Sciatic nerve (tissue), 2 donors: Measurements from ENCODE around the gene SPATA6. TPM values are rescaled to one million over a fixed set of nuclear protein-coding genes. Genes with fewer than 3 reads are reported as not detected.
A peak's percentile ranks its signal among the peaks of the same experiment; 100 is the strongest.
"Not testable (repeated sequence)": the region's sequence is repeated elsewhere in the genome, so short reads cannot be mapped to it uniquely, and the experiment has no call there.

Experiments
- ATAC-seq: fragments of 200-7000 bp; cut with Tn5 transposase; one replicate; pipeline ENCODE4 v1.9.1; 2020; ENCODE audit warnings: mild to moderate bottlenecking, moderate library complexity
- DNase-seq: peaks from one replicate; pipeline ENCODE4 v3.0.0-alpha.2; 2020; ENCODE audit warnings: low spot score
- intact Hi-C: fragments of 100-400 bp; cut with DNase I; formaldehyde crosslinking; loops from one replicate; pipeline ENCODE4 v1.14.2; 2022
- total RNA-seq: library from RNA; stranded (reverse); fragmentation: NEBNext Ultra II Directional; extraction: Animal tissue kit (Norgen Biotek cat#: 25700); gene quantifications from one replicate; pipeline ENCODE4 v1.2.1, GENCODE V29; 2021
- donor health status: DM: no; HTN: no; CAD: no.
- donor health status: DM: no; HTN: no; CAD: no.

The SPATA6 gene
- total RNA-seq, 1 donor from 2014 or later, result 70.3 TPM

- DNase-seq (peak; percentile 66), ATAC-seq (peak; percentile 80)
- intact Hi-C loops, result no loop called here
Measured at GRCh38 chr1:48469616-48470480, 2.2 kb downstream of the SPATA6 start.

- DNase-seq (no peak), ATAC-seq (no peak)
- intact Hi-C loops, result no loop called here
Measured at GRCh38 chr1:48466594-48466993, 5.4 kb downstream of the SPATA6 start.

GRCh38 chr1:48462716-48463302 lies 9.2 kb downstream of the SPATA6 start:
- intact Hi-C loops, result no loop called here
- DNase-seq (no peak), ATAC-seq (no peak)

GRCh38 chr1:48450505-48450904 lies 21.5 kb downstream of the SPATA6 start:
- intact Hi-C loops, result no loop called here
- no peak for DNase-seq
- no peak for ATAC-seq

- ATAC-seq, result no peak
- intact Hi-C loops, result no loop called here
- no peak for DNase-seq
Measured at GRCh38 chr1:48448932-48449331, 23.1 kb downstream of the SPATA6 start.

- intact Hi-C loops, DNase-seq, ATAC-seq: not testable (repeated sequence)
Measured at GRCh38 chr1:48444186-48444585, 27.8 kb downstream of the SPATA6 start.

- intact Hi-C loops, result no loop called here
- DNase-seq (no peak), ATAC-seq (no peak)
Measured at GRCh38 chr1:48442864-48443619, 29.0 kb downstream of the SPATA6 start.

GRCh38 chr1:48440786-48441185 lies 31.2 kb downstream of the SPATA6 start:
- intact Hi-C loops, ATAC-seq, DNase-seq: not testable (repeated sequence)

GRCh38 chr1:48439380-48439779 lies 32.6 kb downstream of the SPATA6 start:
- intact Hi-C loops, result no loop called here
- no peak for DNase-seq
- ATAC-seq, result no peak

GRCh38 chr1:48437379-48437778 lies 34.6 kb downstream of the SPATA6 start:
- DNase-seq, ATAC-seq, intact Hi-C loops: not testable (repeated sequence)

- ATAC-seq, intact Hi-C loops, DNase-seq: not testable (repeated sequence)
Measured at GRCh38 chr1:48435312-48436002, 36.5 kb downstream of the SPATA6 start.

- ATAC-seq, result no peak
- intact Hi-C loops, result no loop called here
- no peak for DNase-seq
Measured at GRCh38 chr1:48430832-48431231, 41.2 kb downstream of the SPATA6 start.

- DNase-seq (no peak), ATAC-seq (no peak)
- intact Hi-C loops, result no loop called here
Measured at GRCh38 chr1:48422009-48422408, 50.0 kb downstream of the SPATA6 start.

- DNase-seq (no peak), ATAC-seq (no peak)
- intact Hi-C loops, result no loop called here
Measured at GRCh38 chr1:48418742-48419141, 53.3 kb downstream of the SPATA6 start.

- ATAC-seq (peak; percentile 55), DNase-seq (no peak)
- intact Hi-C loops, result no loop called here
Measured at GRCh38 chr1:48415050-48415449, 57.0 kb downstream of the SPATA6 start.

GRCh38 chr1:48414264-48414663 lies 57.7 kb downstream of the SPATA6 start:
- intact Hi-C loops, result no loop called here
- ATAC-seq (peak; percentile 41), DNase-seq (no peak)

- ATAC-seq (no peak), DNase-seq (no peak)
- intact Hi-C loops, result no loop called here
Measured at GRCh38 chr1:48405940-48406339, 66.1 kb downstream of the SPATA6 start.

- ATAC-seq (peak; percentile 81), DNase-seq (no peak)
- intact Hi-C loops, result no loop called here
Measured at GRCh38 chr1:48405400-48405799, 66.6 kb downstream of the SPATA6 start.

- ATAC-seq (no peak), DNase-seq (no peak)
- intact Hi-C loops, result no loop called here
Measured at GRCh38 chr1:48402599-48402998, 69.4 kb downstream of the SPATA6 start.
